Adrenal gland (tissue), 5 donors: ENCODE data around the gene DIO3.

ENCODE experiments used
- POLR2A ChIP-seq, 2 donors: fragments of 450-650 bp; IDR thresholded peaks; one replicate each; pipeline ENCODE4 v1.6.1; 2017; ENCODE audit warnings: antibody characterized with exemption in 2 of 2, mild to moderate bottlenecking in 2 of 2, moderate library complexity in 1 of 2
- TF ChIP-seq, protein P1 (sequence below), 6 experiments: fragments of 450-650 bp in 4 of 6; fragments of 200-600 bp in 2 of 6; sonication (generic) in 1 of 6; IDR thresholded peaks; 1 replicate in 5 of 6; 2 replicates in 1 of 6; pipeline versions ENCODE4 v1.5.1 to v1.8.0; 2016 to 2021; ENCODE audit warnings: antibody characterized with exemption in 6 of 6, mild to moderate bottlenecking in 2 of 6, moderate library complexity in 1 of 6
- donor health status: DM: no; HTN: no; CAD: no.

DNA sequence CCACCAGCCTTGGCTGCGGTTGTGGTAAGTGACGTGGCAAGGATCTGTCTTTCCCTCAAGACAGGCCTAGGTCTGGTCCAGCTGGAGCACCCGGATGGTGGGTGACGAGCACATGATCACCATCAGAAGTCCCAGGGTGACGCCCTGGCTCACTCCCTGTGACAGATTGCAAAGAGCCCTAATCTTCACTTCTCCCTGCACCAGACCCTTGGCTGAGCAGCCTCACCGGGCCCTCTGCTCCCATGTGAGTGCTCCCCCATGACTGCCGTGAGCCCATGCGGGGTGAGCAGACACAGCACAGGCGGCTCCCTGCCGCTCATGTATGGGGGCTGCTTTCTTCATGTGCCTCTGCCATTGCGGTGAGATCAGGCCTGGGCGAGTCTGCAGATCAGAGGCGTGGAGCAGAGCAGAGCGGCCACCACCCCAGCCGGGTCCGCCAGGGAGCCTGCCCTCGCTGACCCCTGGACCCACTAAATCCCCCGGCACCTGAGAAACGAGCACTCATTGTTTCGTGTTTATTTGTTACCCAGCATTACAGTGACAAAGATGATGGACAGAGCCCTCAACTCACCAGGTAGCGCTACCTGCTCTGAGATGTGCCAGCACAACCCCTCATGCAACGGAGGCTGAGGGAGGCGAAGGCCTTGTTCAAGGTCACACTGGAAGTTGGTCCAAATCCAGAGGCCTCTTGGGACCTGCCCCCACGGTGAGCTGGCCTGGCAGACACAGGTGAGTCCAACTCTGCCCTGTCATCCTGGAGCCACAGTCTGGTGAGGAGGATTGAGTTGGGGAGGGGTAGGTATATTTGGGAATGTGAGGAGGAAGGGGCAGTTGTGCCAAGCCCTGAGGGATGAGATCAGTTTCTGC, 9.3 kb upstream of the DIO3 start:
- TF ChIP-seq, protein P1, sequence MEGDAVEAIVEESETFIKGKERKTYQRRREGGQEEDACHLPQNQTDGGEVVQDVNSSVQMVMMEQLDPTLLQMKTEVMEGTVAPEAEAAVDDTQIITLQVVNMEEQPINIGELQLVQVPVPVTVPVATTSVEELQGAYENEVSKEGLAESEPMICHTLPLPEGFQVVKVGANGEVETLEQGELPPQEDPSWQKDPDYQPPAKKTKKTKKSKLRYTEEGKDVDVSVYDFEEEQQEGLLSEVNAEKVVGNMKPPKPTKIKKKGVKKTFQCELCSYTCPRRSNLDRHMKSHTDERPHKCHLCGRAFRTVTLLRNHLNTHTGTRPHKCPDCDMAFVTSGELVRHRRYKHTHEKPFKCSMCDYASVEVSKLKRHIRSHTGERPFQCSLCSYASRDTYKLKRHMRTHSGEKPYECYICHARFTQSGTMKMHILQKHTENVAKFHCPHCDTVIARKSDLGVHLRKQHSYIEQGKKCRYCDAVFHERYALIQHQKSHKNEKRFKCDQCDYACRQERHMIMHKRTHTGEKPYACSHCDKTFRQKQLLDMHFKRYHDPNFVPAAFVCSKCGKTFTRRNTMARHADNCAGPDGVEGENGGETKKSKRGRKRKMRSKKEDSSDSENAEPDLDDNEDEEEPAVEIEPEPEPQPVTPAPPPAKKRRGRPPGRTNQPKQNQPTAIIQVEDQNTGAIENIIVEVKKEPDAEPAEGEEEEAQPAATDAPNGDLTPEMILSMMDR (IDR thresholded peaks at IDR 0.05): no peak
- no peak for TF ChIP-seq POLR2A (IDR thresholded peaks at IDR 0.05)
